ENCODE data around the gene TLL1. TPM values are rescaled to one million over a fixed set of nuclear protein-coding genes. Genes with fewer than 3 reads are reported as not detected.

The TLL1 gene
- total RNA-seq, 1 donor from 2014 or later = not detected

- TF ChIP-seq CTCF (IDR thresholded peaks at IDR 0.05) = no peak
- Mint-ChIP-seq H3K4me3 (no peak overlapping the region), H3K27me3 (no peaks in the 10 kb centered on the region), H3K4me1 (no peaks in the 10 kb centered on the region), H3K27ac (no peak overlapping the region), H3K36me3 (ENCODE audit: low read depth) (no peaks in the 10 kb centered on the region), H3K9me3 (no peaks in the 10 kb centered on the region)
- DNase-seq (no peak), ATAC-seq (ENCODE audit: low read depth) (no peak)
- ChIA-PET CTCF (no interaction called here), POLR2A (no interaction called here)
- intact Hi-C loops (cut with micrococcal nuclease) = no loop called here
Observed at GRCh38 chr4:165838575-165838974, 34.5 kb upstream of the TLL1 start.

- no peak for DNase-seq
- intact Hi-C loops (cut with micrococcal nuclease) = no loop called here
- no peak overlapping the region for H3K4me3 Mint-ChIP-seq
- no peaks in the 10 kb centered on the region for H3K27me3 Mint-ChIP-seq
- POLR2A ChIA-PET = no interaction called here
- CTCF ChIA-PET = no interaction called here
- no peaks in the 10 kb centered on the region for H3K4me1 Mint-ChIP-seq
- no peaks in the 10 kb centered on the region for H3K36me3 Mint-ChIP-seq (ENCODE audit: low read depth)
- no peak for TF ChIP-seq CTCF (IDR thresholded peaks at IDR 0.05)
- H3K9me3 Mint-ChIP-seq = no peaks in the 10 kb centered on the region
- no peak overlapping the region for H3K27ac Mint-ChIP-seq
- no peak for ATAC-seq (ENCODE audit: low read depth)
Observed at GRCh38 chr4:165839615-165840333, 33.3 kb upstream of the TLL1 start.

DNA sequence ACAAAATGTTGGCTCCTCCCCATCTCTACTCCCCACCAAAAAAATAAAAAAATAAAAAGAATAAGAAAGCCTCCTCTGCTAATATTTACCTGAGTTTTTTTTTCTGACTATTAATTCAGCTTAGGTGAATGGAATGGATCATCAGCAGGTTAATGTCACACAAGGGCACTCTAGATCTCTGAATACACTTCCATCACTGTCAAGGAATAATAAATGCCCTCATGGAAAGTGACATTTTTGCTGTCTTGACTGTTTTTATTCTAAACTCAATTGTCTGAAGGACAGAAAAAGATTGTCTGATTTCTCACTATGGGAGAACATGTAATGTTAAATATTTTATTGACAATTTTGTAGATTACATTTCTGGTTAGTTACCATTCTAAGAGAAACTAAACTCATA lies 30.4 kb upstream of the TLL1 start:
- CTCF ChIA-PET = no interaction called here
- no peaks in the 10 kb centered on the region for H3K36me3 Mint-ChIP-seq (ENCODE audit: low read depth)
- H3K4me3 Mint-ChIP-seq = no peak overlapping the region
- no peaks in the 10 kb centered on the region for H3K4me1 Mint-ChIP-seq
- intact Hi-C loops (cut with micrococcal nuclease) = no loop called here
- DNase-seq (no peak), ATAC-seq (ENCODE audit: low read depth) (no peak)
- POLR2A ChIA-PET = no interaction called here
- no peak overlapping the region for H3K27ac Mint-ChIP-seq
- no peak for TF ChIP-seq CTCF (IDR thresholded peaks at IDR 0.05)
- no peaks in the 10 kb centered on the region for H3K27me3 Mint-ChIP-seq
- H3K9me3 Mint-ChIP-seq = no peaks in the 10 kb centered on the region

DNA sequence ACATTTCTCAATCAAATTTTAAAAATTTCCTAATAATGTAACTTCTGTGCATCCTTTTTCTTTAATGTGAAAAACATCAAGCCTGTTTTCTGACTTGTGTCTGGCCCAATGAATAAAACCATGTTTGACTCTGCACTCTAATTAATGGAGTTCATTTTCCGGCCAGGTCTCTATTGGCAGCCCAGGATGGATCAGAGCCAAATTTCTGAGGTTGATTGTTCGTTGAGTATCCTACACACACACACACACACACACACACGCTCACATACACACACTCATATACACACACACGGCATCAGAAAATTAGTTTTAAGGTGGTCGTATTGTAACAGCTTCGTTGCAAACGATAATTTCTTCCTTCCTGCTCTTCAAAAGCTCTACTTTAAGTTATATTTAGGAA lies 28.9 kb upstream of the TLL1 start:
- no peak for TF ChIP-seq CTCF (IDR thresholded peaks at IDR 0.05)
- no peak overlapping the region for H3K4me3 Mint-ChIP-seq
- H3K27me3 Mint-ChIP-seq = no peaks in the 10 kb centered on the region
- ChIA-PET POLR2A (no interaction called here), CTCF (no interaction called here)
- H3K36me3 Mint-ChIP-seq (ENCODE audit: low read depth) = no peaks in the 10 kb centered on the region
- ATAC-seq (ENCODE audit: low read depth) (no peak), DNase-seq (no peak)
- no peaks in the 10 kb centered on the region for H3K4me1 Mint-ChIP-seq
- no peaks in the 10 kb centered on the region for H3K9me3 Mint-ChIP-seq
- H3K27ac Mint-ChIP-seq = no peak overlapping the region
- intact Hi-C loops (cut with micrococcal nuclease) = no loop called here

DNA sequence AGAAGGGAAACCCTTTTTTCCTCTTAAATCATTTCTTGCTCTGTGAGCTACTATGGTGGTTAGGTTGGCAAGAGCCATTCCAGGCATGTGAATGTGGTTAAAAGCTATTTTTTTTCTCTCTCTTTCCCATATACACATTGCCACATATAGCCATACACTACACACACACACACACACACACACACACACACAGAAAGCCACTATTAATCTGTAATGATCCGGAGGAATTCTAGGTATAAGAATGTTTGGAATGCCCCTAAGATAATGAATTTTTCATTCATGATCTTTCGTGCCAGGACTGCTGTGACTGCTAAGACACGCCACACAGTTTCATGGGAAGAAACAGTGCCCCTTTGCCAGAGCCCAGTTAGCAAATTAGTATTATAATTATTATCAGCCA lies 21.8 kb upstream of the TLL1 start:
- intact Hi-C loops (cut with micrococcal nuclease) = no loop called here
- ATAC-seq (ENCODE audit: low read depth) (no peak), DNase-seq (no peak)
- Mint-ChIP-seq H3K9me3 (no peaks in the 10 kb centered on the region), H3K27me3 (no peaks in the 10 kb centered on the region), H3K4me1 (no peaks in the 10 kb centered on the region), H3K27ac (no peak overlapping the region), H3K36me3 (ENCODE audit: low read depth) (no peaks in the 10 kb centered on the region), H3K4me3 (no peak overlapping the region)
- ChIA-PET CTCF (no interaction called here), POLR2A (no interaction called here)
- no peak for TF ChIP-seq CTCF (IDR thresholded peaks at IDR 0.05)

Measured in activated B cell treated with CpG ODN at 0.5 μM for 24 hours (primary cell).